Esophagus squamous epithelium (tissue), 4 donors: ENCODE results near the gene FNDC7.

Experiments
- CTCF ChIP-seq, 6 experiments: fragments of 450-650 bp in 4 of 6; fragments of 200-600 bp in 2 of 6; sonication (generic) in 2 of 6; IDR thresholded peaks; one replicate each; pipeline ENCODE4 v1.5.1; 2016 to 2019; ENCODE audit warnings: antibody characterized with exemption in 6 of 6, mild to moderate bottlenecking in 4 of 6, moderate library complexity in 4 of 6
- POLR2A ChIP-seq, 4 donors: fragments of 450-650 bp; IDR thresholded peaks; one replicate each; pipeline ENCODE4 v1.6.1; 2017; ENCODE audit warnings: antibody characterized with exemption in 4 of 4, mild to moderate bottlenecking in 4 of 4, moderate library complexity in 3 of 4

- no peak for TF ChIP-seq CTCF (IDR thresholded peaks at IDR 0.05)
- TF ChIP-seq POLR2A (IDR thresholded peaks at IDR 0.05): peak in 3 of 4 donors; percentile 31 to 97 (median 85)
Measured at GRCh38 chr1:108691942-108692723, 20.6 kb upstream of the FNDC7 start, which contains the start of gene PRPF38B.
